H9 (cell line): ENCODE results near the gene HERPUD2. TPM values are rescaled to one million over a fixed set of nuclear protein-coding genes. Genes with fewer than 3 reads are reported as not detected.

Source experiments
- DNase-seq: peaks from one replicate; pipeline ENCODE4 v3.0.0-alpha.2; 2017
- H2AFZ ChIP-seq: one replicate; pipeline ENCODE4 v1.6.1; 2013; ENCODE audit warnings: mild to moderate bottlenecking, low read length, control low read depth, moderate library complexity
- H2AK5ac ChIP-seq: 2 replicates; pipeline ENCODE4 v1.6.1; 2013; ENCODE audit warnings: low read length, control low read depth, mixed read lengths; ENCODE audit not compliant: insufficient read length
- H2BK120ac ChIP-seq: one replicate; pipeline ENCODE4 v1.6.1; 2013; ENCODE audit warnings: low read depth, mild to moderate bottlenecking, low read length, control low read depth, inconsistent platforms; ENCODE audit not compliant: poor library complexity, severe bottlenecking
- H2BK12ac ChIP-seq: 2 replicates; pipeline ENCODE4 v1.6.1; 2013; ENCODE audit warnings: low read length, control low read depth, mixed read lengths, low read depth; ENCODE audit not compliant: insufficient read length
- H2BK15ac ChIP-seq: 2 replicates; pipeline ENCODE4 v1.6.1; 2013; ENCODE audit warnings: low read depth, low read length, control low read depth
- H2BK20ac ChIP-seq: one replicate; pipeline ENCODE4 v1.6.1; 2013; ENCODE audit warnings: low read depth, mild to moderate bottlenecking, low read length, control low read depth, inconsistent platforms; ENCODE audit not compliant: poor library complexity, severe bottlenecking
- H2BK5ac ChIP-seq: 2 replicates; pipeline ENCODE4 v1.6.1; 2013; ENCODE audit warnings: low read length, control low read depth, mixed read lengths; ENCODE audit not compliant: insufficient read length
- H3K14ac ChIP-seq: 2 replicates; pipeline ENCODE4 v1.6.1; 2013; ENCODE audit warnings: low read length, control low read depth; ENCODE audit not compliant: insufficient read depth
- H3K18ac ChIP-seq: 2 replicates; pipeline ENCODE4 v1.6.1; 2013; ENCODE audit warnings: low read depth, mild to moderate bottlenecking, mixed read lengths, low read length, control low read depth; ENCODE audit not compliant: insufficient read length
- H3K23ac ChIP-seq: 2 replicates; pipeline ENCODE4 v1.6.1; 2013; ENCODE audit warnings: low read length, control low read depth, mixed read lengths, low read depth; ENCODE audit not compliant: insufficient read length
- H3K23me2 ChIP-seq: 2 replicates; pipeline ENCODE4 v1.6.1; 2013; ENCODE audit warnings: low read depth, mild to moderate bottlenecking, mixed read lengths, low read length, control low read depth; ENCODE audit not compliant: insufficient read length, poor library complexity, severe bottlenecking
- H3K27ac ChIP-seq: 2 replicates; pipeline ENCODE4 v1.5.1; 2013; ENCODE audit warnings: low read length, control low read depth, mixed read lengths, low read depth; ENCODE audit not compliant: insufficient read length
- H3K27me3 ChIP-seq: 2 replicates; pipeline ENCODE4 v1.6.1; 2013; ENCODE audit warnings: low read length, control low read depth, inconsistent platforms; ENCODE audit not compliant: insufficient read depth
- H3K4ac ChIP-seq: 2 replicates; pipeline ENCODE4 v1.6.1; 2013; ENCODE audit warnings: low read depth, mild to moderate bottlenecking, control low read depth, inconsistent platforms, low read length, moderate library complexity
- H3K4me1 ChIP-seq: 2 replicates; pipeline ENCODE4 v1.6.1; 2013; ENCODE audit warnings: low read length, control low read depth, inconsistent platforms; ENCODE audit not compliant: insufficient read depth
- H3K4me2 ChIP-seq: 2 replicates; pipeline ENCODE4 v1.6.1; 2013; ENCODE audit warnings: low read length, control low read depth, mixed read lengths; ENCODE audit not compliant: insufficient read length, insufficient read depth
- H3K56ac ChIP-seq: 2 replicates; pipeline ENCODE4 v1.6.1; 2013; ENCODE audit warnings: low read depth, mild to moderate bottlenecking, mixed read lengths, low read length, control low read depth; ENCODE audit not compliant: insufficient read length
- H3K79me1 ChIP-seq: 2 replicates; pipeline ENCODE4 v1.6.1; 2013; ENCODE audit warnings: low read depth, mild to moderate bottlenecking, moderate library complexity, low read length, control low read depth, inconsistent platforms; ENCODE audit not compliant: insufficient read depth, poor library complexity, severe bottlenecking
- H3K79me2 ChIP-seq: 2 replicates; pipeline ENCODE4 v1.6.1; 2013; ENCODE audit warnings: low read length, control low read depth, inconsistent platforms; ENCODE audit not compliant: insufficient read depth
- H3K9ac ChIP-seq: 2 replicates; pipeline ENCODE4 v1.6.1; 2013; ENCODE audit warnings: low read length, control low read depth, mixed read lengths; ENCODE audit not compliant: insufficient read length; ENCODE audit errors: extremely low read depth
- H3K9me3 ChIP-seq: one replicate; pipeline ENCODE4 v1.6.1; 2013; ENCODE audit warnings: low read depth, low read length, inconsistent platforms; ENCODE audit not compliant: control insufficient read depth
- H3T11ph ChIP-seq: one replicate; pipeline ENCODE4 v1.6.1; 2013; ENCODE audit warnings: mild to moderate bottlenecking, low read length, control low read depth, inconsistent platforms
- H4K20me1 ChIP-seq: one replicate; pipeline ENCODE4 v1.6.1; 2013; ENCODE audit not compliant: control insufficient read depth, insufficient read length, insufficient read depth
- H4K5ac ChIP-seq: 2 replicates; pipeline ENCODE4 v1.6.1; 2013; ENCODE audit warnings: low read depth, mild to moderate bottlenecking, mixed read lengths, low read length, control low read depth; ENCODE audit not compliant: insufficient read length
- H4K8ac ChIP-seq: replicated peaks from 2 replicates; pipeline ENCODE4 v1.6.1; 2013; ENCODE audit warnings: low read length, control low read depth, mixed read lengths, low read depth; ENCODE audit not compliant: insufficient read length
- H4K91ac ChIP-seq: 2 replicates; pipeline ENCODE4 v1.6.1; 2013; ENCODE audit warnings: low read depth, mild to moderate bottlenecking, moderate library complexity, mixed read lengths, low read length, control low read depth; ENCODE audit not compliant: insufficient read length
- H3K27ac Mint-ChIP-seq, 3 experiments: 2 replicates in 2 of 3; 3 replicates in 1 of 3; pipeline ENCODE4 v1.8.0; 2020 to 2021; ENCODE audit warnings: mixed read lengths in 3 of 3, mild to moderate bottlenecking in 1 of 3, moderate library complexity in 1 of 3
- H3K27me3 Mint-ChIP-seq: 2 replicates; pipeline ENCODE4 v1.8.0; 2021; ENCODE audit warnings: low read depth, mild to moderate bottlenecking, moderate library complexity, mixed read lengths
- H3K36me3 Mint-ChIP-seq, 3 experiments: 2 replicates in 2 of 3; 3 replicates in 1 of 3; pipeline ENCODE4 v1.8.0; 2020 to 2021; ENCODE audit warnings: low read depth in 3 of 3, mixed read lengths in 3 of 3; ENCODE audit not compliant: insufficient read depth in 1 of 3
- H3K4me1 Mint-ChIP-seq, 2 experiments: 2 replicates each; pipeline ENCODE4 v1.8.0; 2020; ENCODE audit warnings: mixed read lengths in 2 of 2
- H3K4me3 Mint-ChIP-seq, 2 experiments: 2 replicates in 1 of 2; 3 replicates in 1 of 2; pipeline ENCODE4 v1.8.0; 2020 to 2021; ENCODE audit warnings: mild to moderate bottlenecking in 2 of 2, mixed read lengths in 2 of 2, moderate library complexity in 1 of 2
- H3K9me3 Mint-ChIP-seq, 2 experiments: 2 replicates in 1 of 2; 3 replicates in 1 of 2; pipeline ENCODE4 v1.8.0; 2020; ENCODE audit warnings: mild to moderate bottlenecking in 2 of 2, mixed read lengths in 2 of 2, moderate library complexity in 1 of 2
- CTCF ChIP-seq: fragments of 200-600 bp; sonication (generic); conservative IDR thresholded peaks from 3 replicates; pipeline ENCODE4 v1.8.0; 2021; ENCODE audit warnings: antibody characterized with exemption, mild to moderate bottlenecking
- WGBS: extraction: QIAGEN DNeasy Blood & Tissue Kit; methylation state at CpG from one replicate; pipeline ENCODE4 v1.1.7; 2013; ENCODE audit warnings: missing lambda C conversion rate, low lambda C conversion rate, mixed read lengths; ENCODE audit not compliant: insufficient read length; ENCODE audit errors: extremely low coverage; 5-methylcytosine and 5-hydroxymethylcytosine counted together
- total RNA-seq: library from RNA; stranded (reverse); gene quantifications from 2 replicates; pipeline ENCODE4 v1.2.1, GENCODE V29; 2021

The HERPUD2 gene
- total RNA-seq, 1 experiment from 2014 or later = 17.0 TPM

DNA sequence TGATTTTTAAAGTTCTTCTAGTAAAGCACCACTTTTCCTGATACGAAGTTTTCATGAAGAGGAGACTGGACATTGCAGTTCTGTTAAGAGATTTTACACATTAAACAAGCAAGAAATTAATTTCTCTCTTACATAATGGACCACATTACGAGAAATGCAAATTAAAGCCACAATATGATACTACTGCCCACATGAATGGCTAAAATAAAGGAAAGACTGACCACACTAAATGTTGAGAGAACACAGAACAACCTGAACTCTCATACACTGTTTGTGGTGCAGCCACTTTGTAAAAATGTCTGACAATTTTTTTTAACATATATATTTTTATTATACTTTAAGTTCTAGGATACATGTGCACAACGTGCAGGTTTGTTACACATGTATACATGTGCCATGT lies 44.0 kb upstream of the HERPUD2 start:
- Histone ChIP-seq H2AFZ (no peak overlapping the region), H3K9me3 (no peaks in the 10 kb centered on the region), H3K14ac (no peak overlapping the region), H4K20me1 (no peaks in the 10 kb centered on the region), H2BK120ac (no peak overlapping the region), H3K4me2 (no peak overlapping the region), H3K27me3 (no peaks in the 10 kb centered on the region), H3K18ac (no peak overlapping the region), H3K27ac (no peak overlapping the region), H3K9ac (no peak overlapping the region), H3K4me1 (no peaks in the 10 kb centered on the region), H2BK20ac (no peak overlapping the region), H2AK5ac (no peak overlapping the region), H3K79me1 (no peaks in the 10 kb centered on the region), H4K5ac (no peak overlapping the region), H3K23ac (no peak overlapping the region), H3T11ph (no peak overlapping the region), H2BK15ac (no peak overlapping the region), H2BK12ac (no peak overlapping the region), H4K8ac (no peak overlapping the region), H4K91ac (no peak overlapping the region), H3K56ac (no peak overlapping the region), H3K23me2 (no peaks in the 10 kb centered on the region), H2BK5ac (no peak overlapping the region), H3K4ac (no peak overlapping the region), H3K79me2 (no peaks in the 10 kb centered on the region)
- no peak for TF ChIP-seq CTCF
- H3K36me3 Mint-ChIP-seq = no peaks in the 10 kb centered on the region
- peaks cover 9% of the 10 kb centered on the region in 2 experiments for H3K4me1 Mint-ChIP-seq
- DNase-seq = no peak
- H3K4me3 Mint-ChIP-seq = no peak overlapping the region
- no peaks in the 10 kb centered on the region for H3K9me3 Mint-ChIP-seq
- H3K27ac Mint-ChIP-seq = no peak overlapping the region
- no peaks in the 10 kb centered on the region; the same call in none of the 2 replicates for H3K27me3 Mint-ChIP-seq
- WGBS = no CpG with 5 or more reads among the region's 3 CpGs
